ENCODE measurements around the gene TRIML2.

TRIML2 gene

DNA sequence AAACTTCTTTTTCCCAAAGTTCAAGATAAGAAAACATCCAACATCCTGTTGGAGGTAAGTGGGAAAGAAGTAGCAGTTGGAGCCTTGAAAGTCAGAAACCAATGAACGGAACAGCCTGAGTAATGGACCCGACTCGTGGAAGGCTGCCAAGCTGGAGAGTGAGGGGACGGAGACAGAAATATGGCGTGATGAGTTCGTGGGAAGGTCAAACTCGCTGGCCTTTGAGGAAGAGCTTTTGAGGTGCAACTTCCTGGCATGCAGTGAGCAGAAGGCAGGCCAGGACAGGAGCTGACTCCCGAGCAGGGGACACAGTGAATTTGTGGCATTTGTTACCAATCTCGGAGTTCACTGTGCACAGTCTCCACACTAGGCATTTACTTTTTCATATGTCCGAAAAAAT lies 28.8 kb upstream of the TRIML2 start (continued):
- TF ChIP-seq, protein P1, sequence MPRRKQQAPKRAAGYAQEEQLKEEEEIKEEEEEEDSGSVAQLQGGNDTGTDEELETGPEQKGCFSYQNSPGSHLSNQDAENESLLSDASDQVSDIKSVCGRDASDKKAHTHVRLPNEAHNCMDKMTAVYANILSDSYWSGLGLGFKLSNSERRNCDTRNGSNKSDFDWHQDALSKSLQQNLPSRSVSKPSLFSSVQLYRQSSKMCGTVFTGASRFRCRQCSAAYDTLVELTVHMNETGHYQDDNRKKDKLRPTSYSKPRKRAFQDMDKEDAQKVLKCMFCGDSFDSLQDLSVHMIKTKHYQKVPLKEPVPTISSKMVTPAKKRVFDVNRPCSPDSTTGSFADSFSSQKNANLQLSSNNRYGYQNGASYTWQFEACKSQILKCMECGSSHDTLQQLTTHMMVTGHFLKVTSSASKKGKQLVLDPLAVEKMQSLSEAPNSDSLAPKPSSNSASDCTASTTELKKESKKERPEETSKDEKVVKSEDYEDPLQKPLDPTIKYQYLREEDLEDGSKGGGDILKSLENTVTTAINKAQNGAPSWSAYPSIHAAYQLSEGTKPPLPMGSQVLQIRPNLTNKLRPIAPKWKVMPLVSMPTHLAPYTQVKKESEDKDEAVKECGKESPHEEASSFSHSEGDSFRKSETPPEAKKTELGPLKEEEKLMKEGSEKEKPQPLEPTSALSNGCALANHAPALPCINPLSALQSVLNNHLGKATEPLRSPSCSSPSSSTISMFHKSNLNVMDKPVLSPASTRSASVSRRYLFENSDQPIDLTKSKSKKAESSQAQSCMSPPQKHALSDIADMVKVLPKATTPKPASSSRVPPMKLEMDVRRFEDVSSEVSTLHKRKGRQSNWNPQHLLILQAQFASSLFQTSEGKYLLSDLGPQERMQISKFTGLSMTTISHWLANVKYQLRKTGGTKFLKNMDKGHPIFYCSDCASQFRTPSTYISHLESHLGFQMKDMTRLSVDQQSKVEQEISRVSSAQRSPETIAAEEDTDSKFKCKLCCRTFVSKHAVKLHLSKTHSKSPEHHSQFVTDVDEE (CRISPR knock-in tag; IDR thresholded peaks at IDR 0.05), result no peak
- TF ChIP-seq ARNTL (CRISPR knock-in tag; IDR thresholded peaks at IDR 0.05; ENCODE audit: borderline replicate concordance, low read depth), result no peak

DNA sequence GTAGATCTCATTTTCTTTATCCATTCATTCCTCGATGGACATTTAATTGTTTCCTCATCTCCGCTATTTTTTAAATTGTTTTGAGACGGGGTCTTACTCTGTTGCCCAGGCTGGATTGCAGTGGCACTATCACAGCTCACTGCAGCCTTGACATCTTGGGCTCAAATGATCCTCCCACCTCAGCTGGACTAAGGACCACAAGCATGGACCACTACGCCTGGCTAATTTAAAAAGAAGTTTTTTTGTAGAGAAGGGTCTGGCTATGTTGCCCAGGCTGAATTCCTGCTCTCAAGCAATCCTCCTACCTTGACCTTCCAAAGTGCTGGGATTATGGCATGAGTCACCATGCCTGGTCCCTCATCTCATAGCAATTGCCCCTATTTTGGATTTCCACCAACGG lies 22.8 kb upstream of the TRIML2 start:
- no peak for TF ChIP-seq BACH2 (CRISPR knock-in tag; IDR thresholded peaks at IDR 0.05; ENCODE audit: borderline replicate concordance)
- TF ChIP-seq ZFP3 (CRISPR knock-in tag; IDR thresholded peaks at IDR 0.05), result no peak
- TF ChIP-seq ZNF565 (CRISPR knock-in tag; conservative IDR thresholded peaks at IDR 0.05; ENCODE audit: low read depth), result no peak
- no peak for TF ChIP-seq ESRRG (CRISPR knock-in tag; IDR thresholded peaks at IDR 0.05)
- no peak for TF ChIP-seq ARNTL (CRISPR knock-in tag; IDR thresholded peaks at IDR 0.05; ENCODE audit: borderline replicate concordance, low read depth)
- TF ChIP-seq, protein P1 (CRISPR knock-in tag; IDR thresholded peaks at IDR 0.05), result no peak
- TF ChIP-seq, protein P2, sequence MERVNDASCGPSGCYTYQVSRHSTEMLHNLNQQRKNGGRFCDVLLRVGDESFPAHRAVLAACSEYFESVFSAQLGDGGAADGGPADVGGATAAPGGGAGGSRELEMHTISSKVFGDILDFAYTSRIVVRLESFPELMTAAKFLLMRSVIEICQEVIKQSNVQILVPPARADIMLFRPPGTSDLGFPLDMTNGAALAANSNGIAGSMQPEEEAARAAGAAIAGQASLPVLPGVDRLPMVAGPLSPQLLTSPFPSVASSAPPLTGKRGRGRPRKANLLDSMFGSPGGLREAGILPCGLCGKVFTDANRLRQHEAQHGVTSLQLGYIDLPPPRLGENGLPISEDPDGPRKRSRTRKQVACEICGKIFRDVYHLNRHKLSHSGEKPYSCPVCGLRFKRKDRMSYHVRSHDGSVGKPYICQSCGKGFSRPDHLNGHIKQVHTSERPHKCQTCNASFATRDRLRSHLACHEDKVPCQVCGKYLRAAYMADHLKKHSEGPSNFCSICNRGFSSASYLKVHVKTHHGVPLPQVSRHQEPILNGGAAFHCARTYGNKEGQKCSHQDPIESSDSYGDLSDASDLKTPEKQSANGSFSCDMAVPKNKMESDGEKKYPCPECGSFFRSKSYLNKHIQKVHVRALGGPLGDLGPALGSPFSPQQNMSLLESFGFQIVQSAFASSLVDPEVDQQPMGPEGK (CRISPR knock-in tag; IDR thresholded peaks at IDR 0.05; ENCODE audit: borderline replicate concordance), result no peak
- TF ChIP-seq, protein P3, sequence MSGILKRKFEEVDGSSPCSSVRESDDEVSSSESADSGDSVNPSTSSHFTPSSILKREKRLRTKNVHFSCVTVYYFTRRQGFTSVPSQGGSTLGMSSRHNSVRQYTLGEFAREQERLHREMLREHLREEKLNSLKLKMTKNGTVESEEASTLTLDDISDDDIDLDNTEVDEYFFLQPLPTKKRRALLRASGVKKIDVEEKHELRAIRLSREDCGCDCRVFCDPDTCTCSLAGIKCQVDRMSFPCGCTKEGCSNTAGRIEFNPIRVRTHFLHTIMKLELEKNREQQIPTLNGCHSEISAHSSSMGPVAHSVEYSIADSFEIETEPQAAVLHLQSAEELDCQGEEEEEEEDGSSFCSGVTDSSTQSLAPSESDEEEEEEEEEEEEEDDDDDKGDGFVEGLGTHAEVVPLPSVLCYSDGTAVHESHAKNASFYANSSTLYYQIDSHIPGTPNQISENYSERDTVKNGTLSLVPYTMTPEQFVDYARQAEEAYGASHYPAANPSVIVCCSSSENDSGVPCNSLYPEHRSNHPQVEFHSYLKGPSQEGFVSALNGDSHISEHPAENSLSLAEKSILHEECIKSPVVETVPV (CRISPR knock-in tag; IDR thresholded peaks at IDR 0.05), result no peak
- TF ChIP-seq PPARA (CRISPR knock-in tag; IDR thresholded peaks at IDR 0.05; ENCODE audit: borderline replicate concordance), result no peak
- TF ChIP-seq GLIS3 (CRISPR knock-in tag; IDR thresholded peaks at IDR 0.05), result no peak
- TF ChIP-seq, protein P4, sequence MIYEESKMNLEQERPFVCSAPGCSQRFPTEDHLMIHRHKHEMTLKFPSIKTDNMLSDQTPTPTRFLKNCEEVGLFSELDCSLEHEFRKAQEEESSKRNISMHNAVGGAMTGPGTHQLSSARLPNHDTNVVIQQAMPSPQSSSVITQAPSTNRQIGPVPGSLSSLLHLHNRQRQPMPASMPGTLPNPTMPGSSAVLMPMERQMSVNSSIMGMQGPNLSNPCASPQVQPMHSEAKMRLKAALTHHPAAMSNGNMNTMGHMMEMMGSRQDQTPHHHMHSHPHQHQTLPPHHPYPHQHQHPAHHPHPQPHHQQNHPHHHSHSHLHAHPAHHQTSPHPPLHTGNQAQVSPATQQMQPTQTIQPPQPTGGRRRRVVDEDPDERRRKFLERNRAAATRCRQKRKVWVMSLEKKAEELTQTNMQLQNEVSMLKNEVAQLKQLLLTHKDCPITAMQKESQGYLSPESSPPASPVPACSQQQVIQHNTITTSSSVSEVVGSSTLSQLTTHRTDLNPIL (CRISPR knock-in tag; IDR thresholded peaks at IDR 0.05; ENCODE audit: low read depth), result no peak
- TF ChIP-seq CSDC2 (CRISPR knock-in tag; IDR thresholded peaks at IDR 0.05), result no peak
- no peak for TF ChIP-seq ZFP30 (CRISPR knock-in tag; IDR thresholded peaks at IDR 0.05)
- TF ChIP-seq ZC3H10 (CRISPR knock-in tag; IDR thresholded peaks at IDR 0.05), result no peak
- TF ChIP-seq, protein P5, sequence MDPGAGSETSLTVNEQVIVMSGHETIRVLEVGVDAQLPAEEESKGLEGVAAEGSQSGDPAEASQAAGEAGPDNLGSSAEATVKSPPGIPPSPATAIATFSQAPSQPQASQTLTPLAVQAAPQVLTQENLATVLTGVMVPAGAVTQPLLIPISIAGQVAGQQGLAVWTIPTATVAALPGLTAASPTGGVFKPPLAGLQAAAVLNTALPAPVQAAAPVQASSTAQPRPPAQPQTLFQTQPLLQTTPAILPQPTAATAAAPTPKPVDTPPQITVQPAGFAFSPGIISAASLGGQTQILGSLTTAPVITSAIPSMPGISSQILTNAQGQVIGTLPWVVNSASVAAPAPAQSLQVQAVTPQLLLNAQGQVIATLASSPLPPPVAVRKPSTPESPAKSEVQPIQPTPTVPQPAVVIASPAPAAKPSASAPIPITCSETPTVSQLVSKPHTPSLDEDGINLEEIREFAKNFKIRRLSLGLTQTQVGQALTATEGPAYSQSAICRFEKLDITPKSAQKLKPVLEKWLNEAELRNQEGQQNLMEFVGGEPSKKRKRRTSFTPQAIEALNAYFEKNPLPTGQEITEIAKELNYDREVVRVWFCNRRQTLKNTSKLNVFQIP (CRISPR knock-in tag; IDR thresholded peaks at IDR 0.05; ENCODE audit: borderline replicate concordance, low read depth), result no peak
- no peak for TF ChIP-seq RARB (CRISPR knock-in tag; IDR thresholded peaks at IDR 0.05)
- no peak for ATAC-seq

DNA sequence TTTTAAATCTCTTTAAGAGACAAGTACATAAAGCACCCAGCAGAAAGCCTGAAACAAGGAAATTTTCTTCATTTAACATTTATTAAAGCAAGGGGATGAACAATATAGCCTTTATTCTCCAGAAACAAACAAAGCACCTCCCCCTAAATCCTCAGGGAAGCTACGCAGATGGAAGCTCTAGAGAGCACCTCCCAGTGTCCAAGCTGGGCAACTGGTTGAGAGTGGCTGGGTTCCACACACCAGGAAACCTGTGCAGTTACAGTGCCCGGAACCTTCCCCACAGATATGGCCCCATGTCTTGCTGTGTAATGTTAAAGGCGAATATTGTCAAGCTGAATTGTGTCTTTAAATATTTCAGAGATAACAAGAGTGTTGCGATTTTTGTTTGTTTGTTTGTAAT lies 21.0 kb upstream of the TRIML2 start:
- no peak for ATAC-seq
- TF ChIP-seq ISL1 (CRISPR knock-in tag; IDR thresholded peaks at IDR 0.05) (no peak), PPARA (CRISPR knock-in tag; IDR thresholded peaks at IDR 0.05; ENCODE audit: borderline replicate concordance) (no peak), GLIS3 (CRISPR knock-in tag; IDR thresholded peaks at IDR 0.05) (no peak), SNAI2 (CRISPR knock-in tag; IDR thresholded peaks at IDR 0.05) (no peak), ZNF70 (CRISPR knock-in tag; IDR thresholded peaks at IDR 0.05) (no peak), ZNF565 (CRISPR knock-in tag; conservative IDR thresholded peaks at IDR 0.05; ENCODE audit: low read depth) (no peak), OSR1 (CRISPR knock-in tag; IDR thresholded peaks at IDR 0.05) (no peak), RARB (CRISPR knock-in tag; IDR thresholded peaks at IDR 0.05) (no peak), CSDC2 (CRISPR knock-in tag; IDR thresholded peaks at IDR 0.05) (no peak), TCF4 (CRISPR knock-in tag; IDR thresholded peaks at IDR 0.05; ENCODE audit: borderline replicate concordance) (no peak), ZC3H10 (CRISPR knock-in tag; IDR thresholded peaks at IDR 0.05) (no peak)
- TF ChIP-seq, protein P2 (CRISPR knock-in tag; IDR thresholded peaks at IDR 0.05; ENCODE audit: borderline replicate concordance), result no peak
- TF ChIP-seq, protein P4 (CRISPR knock-in tag; IDR thresholded peaks at IDR 0.05; ENCODE audit: low read depth), result no peak
